HG03354 (cell line): ENCODE results near the gene BLM.
"Not testable (repeated sequence)": the region's sequence is repeated elsewhere in the genome, so short reads cannot be mapped to it uniquely, and the experiment has no call there.

Experiments
- ATAC-seq: cut with Tn5 transposase; IDR thresholded peaks from one replicate; pipeline ENCODE4 v1.9.1; 2021; ENCODE audit warnings: mild to moderate bottlenecking; ENCODE audit not compliant: unreplicated experiment, poor library complexity, severe bottlenecking

BLM gene

GRCh38 chr15:90838139-90838538 is 121.0 kb downstream of the BLM start:
- no peak for ATAC-seq

GRCh38 chr15:90838544-90838943 is 121.4 kb downstream of the BLM start:
- no peak for ATAC-seq

GRCh38 chr15:90839187-90840071 is 122.3 kb downstream of the BLM start:
- peak; percentile 89 for ATAC-seq

- ATAC-seq = no peak
These were observed 123.2 kb downstream of the BLM start for GRCh38 chr15:90840157-90840855.

- ATAC-seq = no peak
These were observed 123.8 kb downstream of the BLM start for GRCh38 chr15:90840954-90841353.

- ATAC-seq = peak; percentile 3
These were observed 127.5 kb downstream of the BLM start for GRCh38 chr15:90844696-90845095.

- ATAC-seq = peak; percentile 87
These were observed 128.2 kb downstream of the BLM start for GRCh38 chr15:90845201-90845949.

- not testable (repeated sequence) for ATAC-seq
These were observed 132.3 kb downstream of the BLM start for GRCh38 chr15:90849424-90849823.

GRCh38 chr15:90851114-90851513 is 134.0 kb downstream of the BLM start:
- no peak for ATAC-seq

- ATAC-seq = no peak
These were observed 134.8 kb downstream of the BLM start for GRCh38 chr15:90851940-90852339.

- ATAC-seq = no peak
These were observed 138.0 kb downstream of the BLM start for GRCh38 chr15:90855139-90855538.

- no peak for ATAC-seq
These were observed 140.2 kb downstream of the BLM start for GRCh38 chr15:90857337-90857736.

GRCh38 chr15:90857883-90858443 is 140.8 kb downstream of the BLM start:
- no peak for ATAC-seq

GRCh38 chr15:90859234-90860131 is 142.3 kb downstream of the BLM start:
- no peak for ATAC-seq

- ATAC-seq = no peak
These were observed 143.3 kb downstream of the BLM start for GRCh38 chr15:90860450-90860849.

GRCh38 chr15:90860942-90861675 is 144.0 kb downstream of the BLM start:
- ATAC-seq = no peak

- no peak for ATAC-seq
These were observed 145.3 kb downstream of the BLM start for GRCh38 chr15:90862487-90862886.

- no peak for ATAC-seq
These were observed 146.0 kb downstream of the BLM start for GRCh38 chr15:90862964-90863778.
